CD4-positive, alpha-beta T cell treated with Interferon gamma for 1 hour (primary cell): ENCODE results near the gene PCLO.
"Not testable (repeated sequence)": the region's sequence is repeated elsewhere in the genome, so short reads cannot be mapped to it uniquely, and the experiment has no call there.

Experiments
- DNase-seq: peaks from one replicate; pipeline ENCODE4 v3.0.0-alpha.2; 2020

Gene PCLO

GRCh38 chr7:82953324-82954027, 209.2 kb downstream of the PCLO start:
- DNase-seq = no peak

DNA sequence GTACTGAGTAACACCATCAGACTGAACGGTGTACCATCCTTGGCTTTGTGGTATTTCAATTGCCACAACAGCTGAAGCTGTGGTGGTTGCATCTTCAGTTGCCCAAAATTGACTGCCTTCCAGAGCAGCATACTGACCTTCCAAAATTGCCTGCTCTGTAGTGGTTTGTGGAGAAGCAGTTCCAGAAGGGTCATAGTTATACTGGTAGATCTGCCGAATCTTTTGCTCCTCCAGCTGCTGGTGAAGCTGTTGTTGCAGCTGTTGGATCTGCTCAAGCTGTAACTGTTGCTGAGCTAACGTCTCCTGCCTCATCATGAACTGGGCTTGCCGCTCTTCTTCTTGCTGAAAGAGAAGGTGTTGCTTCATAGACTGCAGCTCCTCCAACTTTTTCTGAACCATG, 212.2 kb downstream of the PCLO start:
- no peak for DNase-seq

GRCh38 chr7:82945480-82945879, 217.2 kb downstream of the PCLO start:
- no peak for DNase-seq

- DNase-seq = no peak
Measured at GRCh38 chr7:82945056-82945455, 217.6 kb downstream of the PCLO start.

DNA sequence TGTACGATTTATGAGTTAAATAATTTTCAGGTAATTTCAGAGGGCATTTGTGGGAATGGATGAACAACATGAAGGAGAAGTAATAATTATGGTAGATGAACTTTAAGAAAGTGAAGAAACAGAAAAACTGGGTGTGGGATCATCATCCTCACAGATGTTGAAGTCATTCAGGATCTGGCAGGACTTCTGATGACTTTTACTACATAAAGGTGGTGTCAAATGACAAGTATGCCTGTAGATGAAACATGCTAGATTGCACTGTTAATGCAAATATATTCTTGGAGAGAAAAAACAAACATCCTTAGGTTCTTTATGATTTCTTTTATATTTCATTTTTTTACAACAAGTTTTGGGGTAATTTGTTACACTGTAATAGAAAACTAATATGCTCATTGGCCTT, 230.2 kb downstream of the PCLO start:
- no peak for DNase-seq

- DNase-seq = no peak
Measured at GRCh38 chr7:82926477-82926876, 236.2 kb downstream of the PCLO start.

DNA sequence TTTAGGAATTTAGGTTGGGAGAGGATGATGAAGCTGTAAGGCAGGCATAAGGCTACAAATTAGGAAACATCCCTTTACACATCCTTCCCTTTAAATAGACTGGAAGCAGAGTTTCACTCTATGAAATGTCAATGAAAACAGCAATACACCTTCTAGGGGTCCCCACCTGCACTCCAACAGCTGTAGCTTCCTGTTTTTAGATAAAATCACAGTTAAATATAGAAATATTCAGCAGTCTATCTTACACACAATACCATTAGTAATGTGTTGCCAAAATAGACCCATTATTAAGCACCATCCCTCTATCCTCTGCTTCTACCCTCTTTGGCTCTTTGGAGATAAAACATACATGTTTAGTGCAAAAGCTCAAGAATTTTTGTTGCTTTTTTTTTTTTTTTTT, 237.4 kb downstream of the PCLO start:
- DNase-seq = no peak

GRCh38 chr7:82906502-82906901, 256.2 kb downstream of the PCLO start:
- DNase-seq = no peak

DNA sequence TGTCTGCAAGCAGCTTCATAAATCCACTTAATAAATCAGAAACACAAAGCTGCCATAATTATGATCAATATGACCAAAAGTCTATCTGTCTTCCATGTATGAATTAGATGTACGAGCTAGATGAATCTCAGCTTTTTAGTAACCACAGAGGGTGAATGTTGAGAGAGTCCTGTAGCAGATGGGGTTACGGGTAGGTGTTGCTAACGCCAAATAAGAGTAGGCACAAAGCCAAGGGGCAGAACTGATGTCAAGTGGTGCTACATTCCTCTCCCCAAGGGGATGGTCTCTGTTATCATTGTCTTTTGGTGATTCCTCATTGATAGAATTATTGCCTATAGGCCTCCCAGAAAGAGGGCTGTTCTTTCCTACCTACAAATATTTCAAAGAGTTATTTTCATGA, 257.8 kb downstream of the PCLO start:
- DNase-seq = no peak

GRCh38 chr7:82901098-82901497, 261.6 kb downstream of the PCLO start:
- DNase-seq = not testable (repeated sequence)

GRCh38 chr7:82897500-82897899, 265.2 kb downstream of the PCLO start:
- DNase-seq = no peak

- not testable (repeated sequence) for DNase-seq
Measured at GRCh38 chr7:82894341-82894740, 268.3 kb downstream of the PCLO start.

GRCh38 chr7:82886324-82886723, 276.4 kb downstream of the PCLO start:
- DNase-seq = no peak

GRCh38 chr7:82865856-82866255, 296.8 kb downstream of the PCLO start:
- DNase-seq = no peak

DNA sequence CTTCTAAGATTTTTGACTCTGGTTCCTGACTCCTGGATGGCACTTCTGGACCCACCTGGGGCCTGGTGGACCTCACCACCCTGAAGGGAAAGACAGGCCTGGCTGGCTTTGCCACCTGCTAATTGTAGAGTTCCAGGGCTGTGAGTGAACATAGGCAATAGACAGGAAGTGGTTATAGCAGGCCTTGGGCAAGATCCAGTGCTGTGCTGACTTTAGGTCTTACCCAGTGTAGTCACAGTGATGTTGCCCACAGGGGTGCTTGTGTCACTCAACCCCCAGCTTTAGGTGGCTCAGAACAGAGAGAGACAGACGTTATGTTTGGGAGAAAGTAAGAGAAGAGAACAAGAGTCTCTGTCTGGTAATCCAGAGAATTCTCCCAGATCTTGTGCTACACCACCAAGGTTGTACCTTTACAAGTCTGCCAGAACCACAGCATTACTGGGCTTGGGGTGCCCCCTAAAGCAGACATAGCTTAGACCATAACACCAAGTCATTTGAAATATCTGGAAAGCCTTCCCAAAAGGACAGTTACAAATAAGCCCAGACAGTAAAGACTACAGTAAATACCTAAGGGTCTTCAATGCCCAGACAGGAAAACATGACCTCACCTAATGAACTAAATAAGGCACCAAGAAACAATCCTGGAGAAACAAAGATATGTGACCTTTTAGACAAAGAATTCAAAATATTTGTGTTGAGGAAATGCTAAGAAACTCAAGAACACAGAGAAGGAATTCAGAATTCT, 303.4 kb downstream of the PCLO start:
- no peak for DNase-seq

- no peak for DNase-seq
Measured at GRCh38 chr7:82851121-82851520, 311.6 kb downstream of the PCLO start.

DNA sequence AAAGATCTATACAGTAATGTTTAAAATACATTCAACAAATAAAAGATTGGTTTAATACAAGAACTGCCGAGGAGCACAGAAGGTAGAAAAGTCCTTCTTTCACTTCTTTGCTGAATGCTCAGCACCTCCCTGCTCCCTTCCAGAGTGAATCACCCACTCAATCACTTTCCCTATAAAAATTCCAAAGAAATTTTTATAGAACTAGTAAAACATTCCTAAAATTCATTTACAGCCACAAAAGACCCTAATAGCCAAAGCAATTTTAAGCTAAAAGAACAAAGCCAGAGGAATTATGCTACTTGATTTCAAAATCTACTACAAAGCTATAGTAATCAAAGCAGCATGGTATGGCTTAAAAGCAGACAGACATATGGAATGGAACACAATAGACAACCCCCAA, 320.9 kb downstream of the PCLO start:
- no peak for DNase-seq

DNA sequence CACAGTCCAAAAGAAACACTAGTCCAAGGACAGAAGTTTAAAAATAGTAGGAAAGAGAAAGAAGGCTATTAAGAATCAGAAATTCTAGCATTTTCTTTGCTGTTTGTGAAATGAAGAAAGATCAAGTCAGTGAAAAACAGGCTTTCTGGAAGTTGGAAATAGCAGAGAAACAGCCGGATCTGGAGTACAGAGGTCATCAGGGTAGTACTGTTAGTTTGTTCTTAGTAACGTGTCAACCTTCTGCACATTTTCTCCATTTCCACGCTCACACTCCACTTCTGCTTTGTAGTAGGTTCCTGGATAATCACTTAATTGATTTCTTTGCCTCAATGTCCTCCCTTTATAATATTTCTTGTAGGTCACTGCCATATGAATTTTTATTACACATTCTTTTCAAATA, 322.6 kb downstream of the PCLO start:
- no peak for DNase-seq

DNA sequence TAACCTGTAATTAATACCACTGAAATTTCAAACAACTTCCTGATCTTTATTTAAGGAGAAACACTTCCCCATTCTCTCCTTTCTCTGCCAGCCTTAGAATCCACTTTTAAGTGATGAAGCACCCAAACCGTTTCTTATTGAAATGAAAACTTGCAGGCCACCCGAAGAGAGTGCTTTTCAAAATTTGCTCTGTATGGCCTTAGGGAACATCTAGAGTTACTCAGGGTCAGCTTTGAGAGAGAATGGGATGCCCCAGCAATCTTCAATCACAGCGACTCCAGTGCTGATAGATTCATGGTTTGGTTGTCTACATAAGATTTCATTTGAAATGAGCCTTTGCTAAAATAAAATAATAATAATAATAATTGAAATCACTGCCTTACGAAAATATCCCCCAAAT, 323.1 kb downstream of the PCLO start:
- no peak for DNase-seq

- DNase-seq = no peak
Measured at GRCh38 chr7:82839063-82839462, 323.6 kb downstream of the PCLO start.

GRCh38 chr7:82838314-82838713, 324.4 kb downstream of the PCLO start:
- DNase-seq = no peak

- no peak for DNase-seq
Measured at GRCh38 chr7:82823073-82823472, 339.6 kb downstream of the PCLO start.

DNA sequence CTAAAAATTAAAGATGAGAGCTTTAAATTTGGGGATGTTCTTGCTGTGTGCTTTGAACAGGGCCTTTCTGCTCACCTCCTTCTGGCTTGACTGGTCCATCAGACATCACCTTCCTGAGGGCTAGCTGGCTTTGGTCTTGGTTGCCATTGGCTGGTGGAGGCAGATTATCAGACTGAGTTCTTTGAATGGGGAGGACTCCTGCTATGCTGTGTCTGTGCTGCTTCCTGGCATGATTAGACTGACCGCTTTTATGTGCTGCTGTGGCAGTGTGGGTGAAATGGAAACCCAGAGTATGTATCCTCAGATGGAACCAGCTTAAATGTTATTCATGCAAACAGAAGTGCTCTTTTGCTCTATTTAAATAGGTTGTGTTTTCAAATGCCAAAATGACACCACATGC, 341.6 kb downstream of the PCLO start:
- no peak for DNase-seq

DNA sequence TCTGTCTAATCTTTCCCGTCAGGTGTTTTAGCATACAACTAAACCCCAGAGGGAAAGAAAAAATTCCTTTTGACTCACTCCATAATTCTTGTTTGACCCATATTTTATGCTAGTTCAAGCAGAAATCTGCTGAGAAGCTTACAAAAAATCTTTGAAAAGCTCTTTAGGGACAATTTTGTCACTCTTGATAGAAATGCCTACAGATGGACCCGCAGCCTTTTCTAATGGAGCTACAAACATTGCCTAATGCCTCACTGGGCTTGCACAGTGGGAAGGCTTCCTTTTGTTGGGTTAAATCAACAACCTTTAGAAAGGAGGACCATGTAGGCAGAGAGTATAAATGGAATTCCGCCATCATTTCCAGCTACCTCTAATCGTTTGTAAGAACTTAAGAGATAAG, 344.5 kb downstream of the PCLO start:
- no peak for DNase-seq

- DNase-seq = no peak
Measured at GRCh38 chr7:82816272-82816671, 346.4 kb downstream of the PCLO start.
